GM13976 (cell line): ENCODE data around the gene HOXD11.
A peak's percentile ranks its signal among the peaks of the same experiment; 100 is the strongest.

Source experiments
- DNase-seq: peaks from one replicate; pipeline ENCODE4 v3.0.0; 2012; ENCODE audit warnings: low spot score
- in situ Hi-C: fragments of 300-500 bp; cut with MboI; formaldehyde crosslinking; loops from one replicate; pipeline ENCODE4 v1.12.0; 2022; ENCODE audit warnings: low sequenced_read_pairs, mixed read lengths, inconsistent platforms; ENCODE audit not compliant: unreplicated experiment
- TF ChIP-seq, protein P1 (sequence below): IDR thresholded peaks from 2 replicates; pipeline ENCODE4 v1.5.1; 2012; ENCODE audit warnings: borderline replicate concordance, mild to moderate bottlenecking; ENCODE audit not compliant: insufficient read depth; ENCODE audit errors: extremely low read depth, missing control alignments, control extremely low read depth

The HOXD11 gene

DNA sequence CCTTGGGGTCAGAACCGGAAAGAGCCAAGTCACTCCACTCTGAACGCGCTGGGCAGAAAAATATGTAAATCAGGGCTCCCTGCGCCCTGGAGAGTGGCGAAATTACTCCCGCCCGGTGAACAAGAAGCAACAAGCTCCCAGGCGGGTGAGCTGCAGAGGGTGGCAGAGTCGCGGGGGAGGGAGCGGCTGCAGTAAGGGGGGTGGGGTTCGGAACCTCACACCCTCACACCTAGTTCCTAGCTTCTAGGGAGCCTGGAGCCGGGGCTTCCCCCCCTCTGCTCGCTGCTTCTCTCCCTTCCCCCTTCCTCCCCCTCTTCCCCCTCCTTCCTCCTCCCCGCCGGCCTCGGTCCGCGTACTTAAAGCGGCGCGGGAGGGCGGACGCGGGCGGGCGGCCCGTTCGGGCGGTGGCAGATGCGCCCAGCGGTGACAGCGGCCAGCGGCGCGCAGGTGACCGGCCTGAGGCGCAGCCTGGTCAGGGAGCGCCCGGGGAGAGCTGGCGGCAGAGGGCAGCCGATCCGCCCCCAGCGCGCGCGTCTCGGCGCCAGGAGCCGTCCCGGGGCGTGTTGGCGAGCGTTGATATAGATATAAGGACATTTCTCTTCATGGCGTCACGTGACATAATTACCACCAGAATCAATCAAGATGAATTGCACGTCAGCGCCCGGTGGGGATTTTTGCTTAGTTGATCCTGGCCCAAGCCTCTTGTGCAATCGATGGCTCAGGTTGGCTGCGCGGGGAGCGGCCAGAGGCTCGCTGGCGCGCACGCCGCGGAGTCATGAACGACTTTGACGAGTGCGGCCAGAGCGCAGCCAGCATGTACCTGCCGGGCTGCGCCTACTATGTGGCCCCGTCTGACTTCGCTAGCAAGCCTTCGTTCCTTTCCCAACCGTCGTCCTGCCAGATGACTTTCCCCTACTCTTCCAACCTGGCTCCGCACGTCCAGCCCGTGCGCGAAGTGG lies at the start of gene HOXD11:
Gene HOXD11, plus strand, starts transcription at position 700 of the 959 bp plus-strand sequence. Its CDS starts 76 bp downstream, at position 776.
- TF ChIP-seq, protein P1, sequence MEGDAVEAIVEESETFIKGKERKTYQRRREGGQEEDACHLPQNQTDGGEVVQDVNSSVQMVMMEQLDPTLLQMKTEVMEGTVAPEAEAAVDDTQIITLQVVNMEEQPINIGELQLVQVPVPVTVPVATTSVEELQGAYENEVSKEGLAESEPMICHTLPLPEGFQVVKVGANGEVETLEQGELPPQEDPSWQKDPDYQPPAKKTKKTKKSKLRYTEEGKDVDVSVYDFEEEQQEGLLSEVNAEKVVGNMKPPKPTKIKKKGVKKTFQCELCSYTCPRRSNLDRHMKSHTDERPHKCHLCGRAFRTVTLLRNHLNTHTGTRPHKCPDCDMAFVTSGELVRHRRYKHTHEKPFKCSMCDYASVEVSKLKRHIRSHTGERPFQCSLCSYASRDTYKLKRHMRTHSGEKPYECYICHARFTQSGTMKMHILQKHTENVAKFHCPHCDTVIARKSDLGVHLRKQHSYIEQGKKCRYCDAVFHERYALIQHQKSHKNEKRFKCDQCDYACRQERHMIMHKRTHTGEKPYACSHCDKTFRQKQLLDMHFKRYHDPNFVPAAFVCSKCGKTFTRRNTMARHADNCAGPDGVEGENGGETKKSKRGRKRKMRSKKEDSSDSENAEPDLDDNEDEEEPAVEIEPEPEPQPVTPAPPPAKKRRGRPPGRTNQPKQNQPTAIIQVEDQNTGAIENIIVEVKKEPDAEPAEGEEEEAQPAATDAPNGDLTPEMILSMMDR, result no peak
- in situ Hi-C loops, result no loop called here
- DNase-seq, result no peak

DNA sequence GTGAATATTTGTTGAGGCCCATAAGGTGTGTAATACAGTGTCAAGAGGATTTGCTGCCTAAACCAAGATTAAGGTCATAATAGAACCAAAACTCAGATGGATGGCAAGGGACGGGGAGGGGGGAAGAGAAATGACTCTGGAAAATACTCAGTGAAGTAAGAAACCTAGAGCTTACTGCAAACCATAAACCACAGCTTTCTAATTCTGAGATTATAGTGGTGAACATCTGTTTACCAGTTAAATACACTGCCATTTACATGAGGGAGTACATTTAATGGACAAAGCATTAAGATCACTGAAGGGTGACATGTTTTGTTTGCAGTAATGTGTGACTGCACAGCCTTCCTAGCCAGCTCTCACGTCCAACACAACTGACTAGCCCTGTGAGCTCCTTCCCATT lies 43.1 kb upstream of the HOXD11 start:
- in situ Hi-C loops, result no loop called here
- TF ChIP-seq, protein P1, result no peak
- DNase-seq, result no peak

DNA sequence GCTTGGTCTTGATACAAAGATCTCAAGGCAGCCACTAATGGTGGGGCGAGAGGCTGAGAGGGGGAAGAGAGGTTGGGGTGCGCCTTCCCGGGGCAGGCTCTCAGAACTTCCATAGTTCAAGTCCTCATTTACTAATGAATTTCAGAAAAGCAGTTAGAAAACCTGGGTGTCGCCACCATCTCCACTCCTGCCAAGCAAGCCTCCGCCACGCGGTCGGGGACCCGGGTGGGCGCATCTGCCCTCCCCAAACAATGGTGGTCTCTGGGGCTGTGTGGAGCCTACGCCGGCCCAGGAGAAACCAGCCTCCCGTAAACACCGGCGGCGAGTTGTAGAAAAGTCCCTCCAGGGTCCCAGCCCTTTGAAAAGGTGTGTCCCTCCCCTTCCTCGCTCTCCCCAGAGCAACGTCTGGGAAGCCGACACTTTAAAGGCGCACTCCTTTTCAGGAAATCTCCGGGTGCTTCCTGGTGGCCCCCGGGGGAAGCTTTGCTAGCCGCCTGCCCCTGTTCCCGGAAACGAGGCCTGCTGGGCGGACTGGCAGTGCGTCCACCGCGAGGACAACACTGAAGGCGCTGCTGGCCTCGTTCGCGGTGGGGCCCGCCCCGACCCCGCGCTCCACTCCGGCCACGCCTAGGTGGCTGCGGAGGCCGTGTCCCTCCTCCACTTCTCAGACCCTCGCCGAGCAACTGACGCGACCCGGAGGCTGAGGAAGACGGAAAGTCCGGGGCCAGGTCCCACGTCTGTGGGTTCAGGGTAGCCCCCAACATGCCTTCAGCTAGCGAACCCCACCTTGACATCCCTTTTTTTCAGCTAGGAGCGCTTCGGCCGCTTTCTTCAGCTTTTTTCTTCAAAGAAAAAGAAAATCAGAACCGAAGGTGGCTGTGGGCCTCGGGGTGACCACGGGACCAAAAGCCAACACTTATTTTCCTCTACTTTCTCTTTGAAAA lies 40.2 kb upstream of the HOXD11 start:
- in situ Hi-C loops, result no loop called here
- TF ChIP-seq, protein P1, result no peak

DNA sequence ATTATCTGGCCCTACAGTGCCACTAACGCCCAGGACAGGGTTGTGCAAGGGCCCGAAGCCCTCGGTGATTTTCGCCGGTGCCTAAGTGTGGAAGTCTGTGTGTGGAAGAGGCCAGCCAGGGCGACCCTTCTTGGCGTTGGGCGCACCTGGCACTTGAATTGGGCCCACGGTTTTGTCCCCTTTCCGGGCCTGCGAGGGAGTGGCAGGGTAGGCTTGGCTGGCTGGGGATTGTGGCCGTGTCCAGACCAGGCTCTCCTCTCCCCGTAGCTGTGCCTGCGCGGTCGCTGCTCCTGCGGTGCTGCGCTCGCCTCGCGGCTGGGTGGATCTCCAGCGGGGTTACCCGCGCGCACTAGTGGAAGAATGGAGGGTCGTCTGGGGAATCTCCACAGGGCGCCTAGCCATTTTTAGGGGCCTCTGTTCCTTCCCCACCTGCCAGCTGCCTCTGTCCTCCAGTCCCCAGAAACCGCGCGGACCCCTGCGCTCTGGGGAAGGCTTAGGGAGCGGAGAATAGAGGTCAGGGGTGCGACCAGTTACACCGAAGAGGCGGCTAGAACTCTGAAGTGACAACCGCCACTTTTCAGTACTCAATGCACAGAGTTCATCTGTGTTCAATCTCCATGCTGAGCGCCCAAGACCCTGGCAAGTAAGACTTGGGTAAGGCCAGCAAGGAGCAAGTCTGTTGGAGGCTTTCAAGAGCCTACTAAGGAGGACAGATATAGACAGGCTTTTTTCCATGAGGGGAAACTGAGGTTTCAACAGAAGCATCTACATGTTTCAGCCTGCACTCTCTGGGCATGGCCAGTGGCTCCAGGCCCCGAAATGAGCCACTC lies 39.3 kb upstream of the HOXD11 start:
- TF ChIP-seq, protein P1, result no peak
- in situ Hi-C loops, result no loop called here
- DNase-seq, result peak; percentile 28

More for the DNA sequence above, 40.2 kb upstream of the HOXD11 start:
- peak; percentile 25 for DNase-seq

DNA sequence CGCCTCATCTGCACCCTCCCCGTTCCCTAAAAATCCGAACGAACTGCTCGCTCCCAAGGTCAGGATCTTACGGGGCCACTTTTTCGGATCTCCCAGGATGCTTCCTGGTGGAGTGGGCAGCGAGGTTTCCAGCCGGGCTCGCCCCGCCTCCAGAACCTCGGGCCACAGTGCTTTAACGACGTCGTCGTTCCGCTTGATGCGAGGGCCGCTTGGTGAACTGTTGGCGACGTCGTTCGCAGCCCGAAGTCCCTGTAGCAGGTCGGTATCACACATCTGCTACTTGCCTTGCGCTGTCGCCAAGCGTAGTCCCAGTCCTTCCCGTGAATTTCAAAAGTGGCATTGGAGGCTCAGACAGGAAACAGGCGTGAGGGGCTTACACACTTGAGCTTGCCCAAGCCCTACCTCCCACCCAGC lies 38.7 kb upstream of the HOXD11 start:
- TF ChIP-seq, protein P1, result no peak
- DNase-seq, result peak; percentile 10
- in situ Hi-C loops, result no loop called here
